Measurements from ENCODE around the gene ZBTB7C. TPM values are rescaled to one million over a fixed set of nuclear protein-coding genes. Genes with fewer than 3 reads are reported as not detected.

The ZBTB7C gene
- polyA plus RNA-seq, 2 donors = 20.6 to 24.5 TPM

DNA sequence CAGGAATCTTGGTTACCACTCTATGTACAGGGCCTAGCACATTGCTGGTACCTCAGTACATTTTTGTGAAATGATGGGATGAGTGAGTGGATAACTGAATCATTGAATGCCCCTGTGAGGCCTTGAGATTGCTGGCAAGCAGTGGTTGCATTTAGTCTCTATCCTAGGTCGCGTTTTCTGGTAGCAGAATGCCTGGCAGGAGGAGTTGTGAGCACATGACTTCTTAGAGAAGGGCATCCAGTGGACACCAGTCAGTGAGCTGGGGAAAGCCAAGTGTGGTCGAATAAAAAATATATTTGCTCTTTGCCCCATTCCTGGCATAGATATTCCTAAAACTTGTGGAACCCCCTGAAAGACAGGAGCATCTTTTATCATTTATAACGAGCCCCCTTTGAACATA is 416.9 kb downstream of the ZBTB7C start:
- Histone ChIP-seq H3K36me3 (ENCODE audit: control insufficient read depth in 2 of 2, insufficient read depth in 2 of 2, low read length in 1 of 2) (no peaks in the 10 kb centered on the region), H3K27me3 (ENCODE audit: control insufficient read depth in 1 of 2, insufficient read depth in 2 of 2, low read length in 2 of 2) (peaks cover 2 to 3% of the 10 kb centered on the region in 2 donors), H3K4me1 (ENCODE audit: control insufficient read depth in 2 of 2, insufficient read depth in 2 of 2, low read length in 1 of 2) (no peaks in the 10 kb centered on the region), H3K27ac (ENCODE audit: low read depth in 2 of 2, low read length in 1 of 2) (no peak overlapping the region), H3K4me3 (ENCODE audit: low read depth in 1 of 2, low read length in 2 of 2) (no peak overlapping the region), H3K9me3 (ENCODE audit: control insufficient read depth in 2 of 2, insufficient read depth in 1 of 2, low read depth in 1 of 2, low read length in 1 of 2) (peaks cover 2% of the 10 kb centered on the region in 2 donors)
- 90 to 92% methylated on average over 4 of the region's 4 CpGs for WGBS, 2 donors

DNA sequence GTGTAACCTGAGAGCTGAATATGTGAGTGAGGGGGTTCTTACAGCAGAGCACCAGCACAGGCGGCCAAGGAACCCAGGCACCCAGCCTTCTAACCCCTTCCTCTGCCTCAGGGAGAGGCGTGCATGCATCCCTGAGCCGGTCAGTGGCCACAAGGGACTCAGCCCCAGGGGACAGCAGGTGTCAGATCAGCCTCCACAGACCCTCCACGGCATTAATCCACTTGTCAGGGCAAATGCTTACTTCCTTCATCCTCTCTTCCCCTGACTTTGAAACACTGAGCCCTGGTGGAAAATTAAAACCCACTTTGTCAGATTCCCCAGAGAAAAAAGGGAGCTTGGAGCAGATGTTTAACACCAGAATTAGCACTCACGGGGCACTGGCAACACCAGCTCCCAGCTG is 418.2 kb downstream of the ZBTB7C start:
- Histone ChIP-seq H3K9me3 (ENCODE audit: control insufficient read depth in 2 of 2, insufficient read depth in 1 of 2, low read depth in 1 of 2, low read length in 1 of 2) (no peaks in the 10 kb centered on the region), H3K36me3 (ENCODE audit: control insufficient read depth in 2 of 2, insufficient read depth in 2 of 2, low read length in 1 of 2) (no peaks in the 10 kb centered on the region), H3K27ac (ENCODE audit: low read depth in 2 of 2, low read length in 1 of 2) (no peak overlapping the region), H3K4me3 (ENCODE audit: low read depth in 1 of 2, low read length in 2 of 2) (no peak overlapping the region), H3K27me3 (ENCODE audit: control insufficient read depth in 1 of 2, insufficient read depth in 2 of 2, low read length in 2 of 2) (peaks cover 2 to 3% of the 10 kb centered on the region in 2 donors), H3K4me1 (ENCODE audit: control insufficient read depth in 2 of 2, insufficient read depth in 2 of 2, low read length in 1 of 2) (no peaks in the 10 kb centered on the region)
- 79 to 85% methylated on average over 5 of the region's 5 CpGs for WGBS, 2 donors

DNA sequence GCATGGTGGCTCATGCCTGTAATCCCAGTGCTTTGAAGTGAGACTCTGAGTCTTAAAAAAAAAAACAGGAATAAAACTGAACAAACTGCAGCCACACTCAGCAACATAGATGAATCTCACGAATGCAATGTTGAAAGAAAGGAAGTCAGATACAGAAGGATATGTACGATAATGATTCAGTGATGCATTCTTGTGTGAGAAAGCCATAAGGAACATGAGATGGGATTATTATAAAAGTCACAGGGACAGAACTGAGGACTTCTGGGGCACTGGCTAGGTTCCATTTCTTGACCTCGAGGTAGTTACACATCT is 421.8 kb downstream of the ZBTB7C start:
- no peaks in the 10 kb centered on the region for H3K36me3 ChIP-seq (ENCODE audit: control insufficient read depth in 2 of 2, insufficient read depth in 2 of 2, low read length in 1 of 2)
- 33 to 44% methylated on average over 3 of the region's 3 CpGs for WGBS, 2 donors
- no peak overlapping the region for H3K27ac ChIP-seq (ENCODE audit: low read depth in 2 of 2, low read length in 1 of 2)
- H3K4me3 ChIP-seq (ENCODE audit: low read depth in 1 of 2, low read length in 2 of 2) = no peak overlapping the region
- no peaks in the 10 kb centered on the region for H3K9me3 ChIP-seq (ENCODE audit: control insufficient read depth in 2 of 2, insufficient read depth in 1 of 2, low read depth in 1 of 2, low read length in 1 of 2)
- H3K27me3 ChIP-seq (ENCODE audit: control insufficient read depth in 1 of 2, insufficient read depth in 2 of 2, low read length in 2 of 2) = no peaks in the 10 kb centered on the region
- no peaks in the 10 kb centered on the region for H3K4me1 ChIP-seq (ENCODE audit: control insufficient read depth in 2 of 2, insufficient read depth in 2 of 2, low read length in 1 of 2)

DNA sequence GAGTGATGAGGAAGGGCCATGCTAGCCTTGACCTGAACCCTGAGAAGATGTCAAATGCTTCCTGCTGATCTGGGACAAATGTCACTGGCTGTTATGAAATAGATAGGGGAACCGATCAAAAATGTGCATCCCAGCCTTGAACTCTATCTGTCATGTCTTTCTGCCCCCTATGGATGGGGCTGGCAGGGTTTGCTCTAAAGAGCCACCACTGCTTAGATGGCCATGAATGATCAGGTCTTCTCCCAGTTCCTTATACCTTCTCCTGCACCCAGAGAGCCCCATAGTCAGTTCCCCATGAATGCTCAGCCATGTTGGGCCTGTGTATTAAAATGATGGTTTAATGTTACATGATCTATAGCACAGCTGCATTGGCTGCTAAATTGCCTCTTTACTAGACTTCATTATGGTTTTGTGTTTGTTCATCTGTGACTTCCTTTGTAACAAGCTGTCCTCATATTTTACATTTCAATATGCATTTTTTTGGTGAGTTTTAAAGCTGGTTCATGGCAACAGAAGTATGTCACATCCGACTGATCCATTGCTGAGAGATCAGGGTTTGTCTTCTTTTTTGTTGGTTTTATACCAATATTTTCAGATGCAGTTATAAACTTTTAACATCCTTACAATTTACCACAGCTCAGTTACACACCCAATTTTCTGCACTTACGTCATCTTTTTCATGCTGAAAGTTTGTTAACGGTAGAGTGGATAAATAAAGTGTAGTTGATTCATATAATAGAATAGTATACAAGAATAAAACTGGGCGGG is 422.4 kb downstream of the ZBTB7C start:
- no peaks in the 10 kb centered on the region for H3K9me3 ChIP-seq (ENCODE audit: control insufficient read depth in 2 of 2, insufficient read depth in 1 of 2, low read depth in 1 of 2, low read length in 1 of 2)
- WGBS, 2 donors = 45 to 63% methylated on average over 5 of the region's 5 CpGs
- H3K4me1 ChIP-seq (ENCODE audit: control insufficient read depth in 2 of 2, insufficient read depth in 2 of 2, low read length in 1 of 2) = no peaks in the 10 kb centered on the region
- H3K27ac ChIP-seq (ENCODE audit: low read depth in 2 of 2, low read length in 1 of 2) = no peak overlapping the region
- no peak overlapping the region for H3K4me3 ChIP-seq (ENCODE audit: low read depth in 1 of 2, low read length in 2 of 2)
- H3K36me3 ChIP-seq (ENCODE audit: control insufficient read depth in 2 of 2, insufficient read depth in 2 of 2, low read length in 1 of 2) = no peaks in the 10 kb centered on the region
- H3K27me3 ChIP-seq (ENCODE audit: control insufficient read depth in 1 of 2, insufficient read depth in 2 of 2, low read length in 2 of 2) = no peaks in the 10 kb centered on the region

DNA sequence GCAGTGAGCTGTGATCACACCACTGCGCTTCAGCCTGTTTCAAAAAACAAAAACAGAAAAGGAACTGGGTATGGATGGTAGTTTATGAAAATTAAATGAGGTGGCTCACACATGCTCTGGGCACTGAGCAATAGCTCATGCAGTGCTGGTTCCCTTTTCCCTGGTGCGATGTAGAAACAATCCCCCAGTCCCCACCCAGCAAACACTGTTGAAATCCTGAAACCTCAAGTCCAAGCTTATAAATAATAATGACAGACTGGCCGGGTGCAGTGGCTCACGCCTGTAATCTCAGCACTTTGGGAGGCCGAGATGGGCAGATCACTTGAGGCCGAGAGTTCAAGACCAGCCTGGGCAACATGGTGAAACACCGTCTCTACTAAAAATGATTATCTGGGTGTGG is 423.3 kb downstream of the ZBTB7C start:
- Histone ChIP-seq H3K9me3 (ENCODE audit: control insufficient read depth in 2 of 2, insufficient read depth in 1 of 2, low read depth in 1 of 2, low read length in 1 of 2) (no peaks in the 10 kb centered on the region), H3K4me1 (ENCODE audit: control insufficient read depth in 2 of 2, insufficient read depth in 2 of 2, low read length in 1 of 2) (no peaks in the 10 kb centered on the region), H3K36me3 (ENCODE audit: control insufficient read depth in 2 of 2, insufficient read depth in 2 of 2, low read length in 1 of 2) (no peaks in the 10 kb centered on the region), H3K27me3 (ENCODE audit: control insufficient read depth in 1 of 2, insufficient read depth in 2 of 2, low read length in 2 of 2) (no peaks in the 10 kb centered on the region), H3K27ac (ENCODE audit: low read depth in 2 of 2, low read length in 1 of 2) (no peak overlapping the region), H3K4me3 (ENCODE audit: low read depth in 1 of 2, low read length in 2 of 2) (no peak overlapping the region)
- WGBS, 2 donors = 75 to 90% methylated on average over 7 of the region's 7 CpGs

DNA sequence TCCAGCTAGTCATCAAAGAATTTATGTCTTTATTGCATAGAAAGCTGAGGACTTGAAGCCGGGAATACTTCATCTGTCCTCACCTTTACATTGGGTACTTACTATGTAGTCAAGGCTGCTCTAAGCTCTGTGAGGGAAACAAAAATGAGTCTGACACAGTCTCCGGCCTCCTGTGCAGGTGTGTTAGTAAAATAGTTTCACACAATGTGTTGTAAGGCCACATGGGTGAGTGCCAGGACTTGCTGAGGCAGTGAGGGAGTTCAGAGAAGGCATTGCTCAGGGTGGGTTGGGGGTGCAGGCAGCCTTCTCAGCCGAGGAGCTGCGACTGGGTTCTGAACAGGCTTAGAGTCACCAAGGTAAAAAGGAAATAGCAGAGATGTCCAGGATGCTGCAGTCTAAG is 424.2 kb downstream of the ZBTB7C start:
- H3K36me3 ChIP-seq (ENCODE audit: control insufficient read depth in 2 of 2, insufficient read depth in 2 of 2, low read length in 1 of 2) = no peaks in the 10 kb centered on the region
- no peaks in the 10 kb centered on the region for H3K9me3 ChIP-seq (ENCODE audit: control insufficient read depth in 2 of 2, insufficient read depth in 1 of 2, low read depth in 1 of 2, low read length in 1 of 2)
- no peaks in the 10 kb centered on the region for H3K4me1 ChIP-seq (ENCODE audit: control insufficient read depth in 2 of 2, insufficient read depth in 2 of 2, low read length in 1 of 2)
- 71 to 85% methylated on average over 4 of the region's 4 CpGs for WGBS, 2 donors
- no peaks in the 10 kb centered on the region for H3K27me3 ChIP-seq (ENCODE audit: control insufficient read depth in 1 of 2, insufficient read depth in 2 of 2, low read length in 2 of 2)
- no peak overlapping the region for H3K4me3 ChIP-seq (ENCODE audit: low read depth in 1 of 2, low read length in 2 of 2)
- no peak overlapping the region for H3K27ac ChIP-seq (ENCODE audit: low read depth in 2 of 2, low read length in 1 of 2)

DNA sequence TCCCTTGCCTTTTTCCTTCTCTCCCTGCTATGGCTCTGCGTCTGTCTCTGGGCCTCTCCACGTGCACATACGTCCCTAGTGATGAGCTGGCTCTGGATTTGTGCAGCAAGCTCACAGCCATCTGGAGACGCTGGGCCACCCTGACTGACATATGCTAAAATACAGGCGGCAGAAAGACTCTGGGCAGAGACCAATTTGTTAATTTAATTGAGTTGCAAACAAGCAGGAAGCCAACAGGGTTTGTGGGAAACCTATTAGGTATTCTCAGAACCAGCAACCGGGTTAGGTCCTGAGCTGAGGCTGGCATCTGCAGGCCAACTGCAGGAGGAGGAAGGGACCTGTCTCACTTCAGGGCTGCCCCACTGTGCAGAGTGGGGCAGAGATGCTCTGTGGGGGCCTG is 425.2 kb downstream of the ZBTB7C start:
- Histone ChIP-seq H3K36me3 (ENCODE audit: control insufficient read depth in 2 of 2, insufficient read depth in 2 of 2, low read length in 1 of 2) (no peaks in the 10 kb centered on the region), H3K27me3 (ENCODE audit: control insufficient read depth in 1 of 2, insufficient read depth in 2 of 2, low read length in 2 of 2) (no peaks in the 10 kb centered on the region), H3K27ac (ENCODE audit: low read depth in 2 of 2, low read length in 1 of 2) (no peak overlapping the region), H3K9me3 (ENCODE audit: control insufficient read depth in 2 of 2, insufficient read depth in 1 of 2, low read depth in 1 of 2, low read length in 1 of 2) (no peaks in the 10 kb centered on the region), H3K4me1 (ENCODE audit: control insufficient read depth in 2 of 2, insufficient read depth in 2 of 2, low read length in 1 of 2) (no peaks in the 10 kb centered on the region), H3K4me3 (ENCODE audit: low read depth in 1 of 2, low read length in 2 of 2) (no peak overlapping the region)
- 87 to 92% methylated on average over 6 of the region's 6 CpGs for WGBS, 2 donors

DNA sequence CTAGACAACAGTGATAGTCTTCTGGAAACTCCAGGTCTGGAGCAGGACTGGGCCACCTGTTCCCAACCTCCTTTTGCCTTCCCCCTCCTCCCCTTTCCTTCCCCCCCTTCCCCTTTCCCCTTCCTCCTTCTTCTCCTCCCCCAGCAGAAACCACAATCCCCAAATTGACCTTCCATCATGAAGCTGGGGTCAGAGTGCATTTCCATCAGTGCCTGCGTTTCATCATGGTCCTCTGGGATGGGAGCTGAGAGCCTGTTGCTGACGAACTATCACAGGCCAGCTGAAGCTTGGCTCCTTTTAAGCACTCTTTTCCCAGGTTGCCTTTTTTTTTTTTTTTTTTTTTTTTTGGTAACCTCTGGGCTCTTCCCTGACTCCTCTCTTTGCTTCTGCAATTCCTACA is 426.1 kb downstream of the ZBTB7C start:
- H3K27ac ChIP-seq (ENCODE audit: low read depth in 2 of 2, low read length in 1 of 2) = no peak overlapping the region
- WGBS, 2 donors = 80 to 86% methylated on average over 2 of the region's 2 CpGs
- no peak overlapping the region for H3K4me3 ChIP-seq (ENCODE audit: low read depth in 1 of 2, low read length in 2 of 2)
- no peaks in the 10 kb centered on the region for H3K4me1 ChIP-seq (ENCODE audit: control insufficient read depth in 2 of 2, insufficient read depth in 2 of 2, low read length in 1 of 2)
- H3K27me3 ChIP-seq (ENCODE audit: control insufficient read depth in 1 of 2, insufficient read depth in 2 of 2, low read length in 2 of 2) = no peaks in the 10 kb centered on the region
- no peaks in the 10 kb centered on the region for H3K9me3 ChIP-seq (ENCODE audit: control insufficient read depth in 2 of 2, insufficient read depth in 1 of 2, low read depth in 1 of 2, low read length in 1 of 2)
- H3K36me3 ChIP-seq (ENCODE audit: control insufficient read depth in 2 of 2, insufficient read depth in 2 of 2, low read length in 1 of 2) = no peaks in the 10 kb centered on the region

DNA sequence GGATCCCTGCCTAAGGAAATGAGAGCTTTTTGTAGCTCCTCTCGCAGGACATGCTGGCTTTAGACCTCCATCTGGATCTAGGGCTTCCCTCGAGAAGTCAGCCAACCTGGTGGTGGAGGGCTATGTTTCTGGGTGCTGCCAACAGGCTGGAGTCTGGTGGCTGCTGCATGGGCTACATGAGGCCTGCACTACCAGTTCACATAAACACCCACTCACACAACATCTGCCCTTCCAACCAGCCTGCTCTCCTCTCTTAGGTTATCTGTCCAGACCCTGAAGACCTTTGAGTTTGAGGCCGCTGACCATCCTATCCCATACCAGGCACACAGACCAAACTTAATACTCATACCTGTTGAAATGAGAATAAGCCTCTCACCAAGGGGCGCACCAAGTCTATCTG is 427.4 kb downstream of the ZBTB7C start:
- no peak overlapping the region for H3K4me3 ChIP-seq (ENCODE audit: low read depth in 1 of 2, low read length in 2 of 2)
- no peaks in the 10 kb centered on the region for H3K9me3 ChIP-seq (ENCODE audit: control insufficient read depth in 2 of 2, insufficient read depth in 1 of 2, low read depth in 1 of 2, low read length in 1 of 2)
- no peaks in the 10 kb centered on the region for H3K36me3 ChIP-seq (ENCODE audit: control insufficient read depth in 2 of 2, insufficient read depth in 2 of 2, low read length in 1 of 2)
- 94 to 97% methylated on average over 4 of the region's 4 CpGs for WGBS, 2 donors
- H3K4me1 ChIP-seq (ENCODE audit: control insufficient read depth in 2 of 2, insufficient read depth in 2 of 2, low read length in 1 of 2) = no peaks in the 10 kb centered on the region
- no peaks in the 10 kb centered on the region for H3K27me3 ChIP-seq (ENCODE audit: control insufficient read depth in 1 of 2, insufficient read depth in 2 of 2, low read length in 2 of 2)
- no peak overlapping the region for H3K27ac ChIP-seq (ENCODE audit: low read depth in 2 of 2, low read length in 1 of 2)

DNA sequence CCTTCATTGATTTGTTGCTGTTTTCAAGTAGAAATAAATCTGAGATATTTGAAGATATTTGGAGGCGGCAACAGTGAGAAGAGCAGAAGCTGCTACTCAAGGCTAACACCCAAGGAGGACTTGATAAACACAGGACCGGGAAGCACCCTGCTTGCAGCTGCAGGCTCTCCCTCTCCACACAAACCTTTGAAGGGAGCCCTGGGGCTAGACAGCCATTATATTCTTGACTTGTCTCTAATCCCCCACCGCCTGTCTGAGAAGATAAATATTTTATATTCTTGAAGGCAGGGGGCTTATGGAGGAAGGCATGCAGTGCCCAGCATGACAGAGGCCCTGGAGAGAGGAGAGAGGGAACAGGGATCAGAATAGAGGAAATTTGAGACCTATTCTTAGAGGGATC is 427.9 kb downstream of the ZBTB7C start:
- H3K27ac ChIP-seq (ENCODE audit: low read depth in 2 of 2, low read length in 1 of 2) = no peak overlapping the region
- H3K4me1 ChIP-seq (ENCODE audit: control insufficient read depth in 2 of 2, insufficient read depth in 2 of 2, low read length in 1 of 2) = no peaks in the 10 kb centered on the region
- no peaks in the 10 kb centered on the region for H3K36me3 ChIP-seq (ENCODE audit: control insufficient read depth in 2 of 2, insufficient read depth in 2 of 2, low read length in 1 of 2)
- H3K4me3 ChIP-seq (ENCODE audit: low read depth in 1 of 2, low read length in 2 of 2) = no peak overlapping the region
- H3K9me3 ChIP-seq (ENCODE audit: control insufficient read depth in 2 of 2, insufficient read depth in 1 of 2, low read depth in 1 of 2, low read length in 1 of 2) = no peaks in the 10 kb centered on the region
- no peaks in the 10 kb centered on the region for H3K27me3 ChIP-seq (ENCODE audit: control insufficient read depth in 1 of 2, insufficient read depth in 2 of 2, low read length in 2 of 2)
- 71 to 72% methylated on average over 3 of the region's 3 CpGs for WGBS, 2 donors
